ENCODE results near the gene SMARCC1. TPM values are rescaled to one million over a fixed set of nuclear protein-coding genes. Genes with fewer than 3 reads are reported as not detected.

Gene SMARCC1
- total RNA-seq, 1 experiment from 2014 or later: 53.2 TPM

DNA sequence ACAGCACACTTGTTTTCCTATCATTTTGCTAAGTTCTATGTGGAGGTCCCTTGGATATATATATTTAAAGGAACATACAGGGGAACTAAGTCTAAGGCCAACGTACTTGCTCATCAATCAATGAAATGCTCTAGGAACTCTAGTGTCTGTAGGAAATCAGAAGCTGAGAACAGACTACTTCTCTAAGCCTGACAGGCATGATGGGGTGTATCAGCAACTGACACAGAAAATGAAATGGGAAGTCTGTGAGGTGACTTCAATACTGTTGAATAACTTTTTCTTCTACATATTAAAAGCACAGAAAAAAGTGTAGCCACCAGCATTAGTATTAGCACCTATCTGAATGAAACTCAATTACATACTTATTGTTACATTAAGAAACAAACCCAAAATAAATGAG is 146.2 kb downstream of the SMARCC1 start:
- no peak for DNase-seq (ENCODE audit: low read depth)

DNA sequence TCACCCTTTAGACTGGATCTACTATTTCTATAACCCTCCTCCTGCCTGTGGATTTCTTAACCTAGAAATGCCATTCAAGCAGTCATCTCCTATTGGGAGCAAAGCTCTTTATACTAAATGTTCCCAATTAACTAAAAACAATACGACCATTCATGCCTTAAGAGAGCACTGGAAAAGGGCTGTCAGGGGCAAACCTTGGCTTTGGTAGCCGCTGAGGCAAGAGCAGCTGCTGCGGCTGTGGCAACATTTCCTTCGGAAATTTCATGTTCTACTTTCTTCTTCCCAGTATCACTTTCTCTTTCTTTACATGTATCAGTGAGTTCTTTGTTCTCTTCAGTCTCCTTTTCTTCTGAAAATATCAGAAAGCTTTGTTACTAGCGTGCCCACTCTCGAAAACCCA is 146.7 kb downstream of the SMARCC1 start:
- DNase-seq (ENCODE audit: low read depth): no peak

DNA sequence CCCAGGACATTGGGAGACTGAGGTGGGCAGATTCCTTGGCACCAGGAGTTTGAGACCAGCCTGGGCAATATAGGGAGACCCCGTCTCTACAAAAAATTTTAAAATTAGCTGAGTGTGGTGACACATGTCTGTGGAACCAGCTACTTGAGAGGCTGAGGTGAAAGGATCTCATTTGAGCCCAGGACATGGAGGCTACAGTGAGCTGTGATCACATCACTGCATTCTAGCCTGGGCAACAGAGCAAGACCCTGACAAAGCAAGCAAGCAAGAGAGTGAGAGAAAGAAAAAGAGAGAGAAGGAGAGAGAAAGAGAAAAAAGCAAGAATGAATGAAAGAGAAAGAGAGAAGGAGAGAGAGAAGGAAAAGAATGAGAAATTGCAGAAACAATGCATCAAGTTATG is 150.9 kb downstream of the SMARCC1 start:
- DNase-seq (ENCODE audit: low read depth): no peak

DNA sequence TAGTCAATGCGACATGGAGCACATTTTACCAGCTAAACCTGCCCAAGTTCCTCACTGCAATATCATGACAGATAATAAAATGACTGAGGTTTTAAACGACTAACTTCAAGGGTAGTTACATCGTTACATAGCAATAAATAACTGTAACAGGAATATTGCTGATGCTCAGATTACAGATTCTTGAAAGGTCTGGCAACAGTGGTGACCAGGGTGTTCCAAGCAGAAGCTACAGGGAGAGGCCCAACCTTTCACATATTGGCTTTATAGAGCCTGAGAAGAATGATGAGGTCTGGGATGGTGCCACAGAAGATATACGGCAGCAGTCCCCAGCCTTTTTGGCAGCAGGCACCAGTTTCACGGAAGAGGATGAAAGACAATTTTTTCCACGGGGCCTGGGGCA is 151.9 kb downstream of the SMARCC1 start:
- no peak for DNase-seq (ENCODE audit: low read depth)

DNA sequence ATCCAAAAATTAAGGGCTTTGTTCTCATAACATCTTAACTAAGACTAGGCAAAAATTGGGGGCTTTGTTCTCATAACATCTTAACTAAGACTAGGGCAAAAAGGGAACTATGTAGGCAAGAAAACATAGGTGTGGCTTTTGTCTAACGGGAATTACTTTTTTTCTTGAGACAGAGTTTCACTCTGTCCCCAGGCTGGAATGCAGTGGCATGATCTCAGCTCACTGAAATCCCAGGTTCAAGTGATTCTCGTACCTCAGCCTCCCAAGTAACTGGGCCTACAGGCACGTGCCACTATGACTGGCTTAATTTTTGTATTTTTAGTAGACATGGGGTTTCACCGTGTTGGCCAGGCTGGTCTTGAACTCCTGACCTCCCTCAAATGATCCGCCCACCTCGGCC is 153.3 kb downstream of the SMARCC1 start:
- no peak for DNase-seq (ENCODE audit: low read depth)

DNA sequence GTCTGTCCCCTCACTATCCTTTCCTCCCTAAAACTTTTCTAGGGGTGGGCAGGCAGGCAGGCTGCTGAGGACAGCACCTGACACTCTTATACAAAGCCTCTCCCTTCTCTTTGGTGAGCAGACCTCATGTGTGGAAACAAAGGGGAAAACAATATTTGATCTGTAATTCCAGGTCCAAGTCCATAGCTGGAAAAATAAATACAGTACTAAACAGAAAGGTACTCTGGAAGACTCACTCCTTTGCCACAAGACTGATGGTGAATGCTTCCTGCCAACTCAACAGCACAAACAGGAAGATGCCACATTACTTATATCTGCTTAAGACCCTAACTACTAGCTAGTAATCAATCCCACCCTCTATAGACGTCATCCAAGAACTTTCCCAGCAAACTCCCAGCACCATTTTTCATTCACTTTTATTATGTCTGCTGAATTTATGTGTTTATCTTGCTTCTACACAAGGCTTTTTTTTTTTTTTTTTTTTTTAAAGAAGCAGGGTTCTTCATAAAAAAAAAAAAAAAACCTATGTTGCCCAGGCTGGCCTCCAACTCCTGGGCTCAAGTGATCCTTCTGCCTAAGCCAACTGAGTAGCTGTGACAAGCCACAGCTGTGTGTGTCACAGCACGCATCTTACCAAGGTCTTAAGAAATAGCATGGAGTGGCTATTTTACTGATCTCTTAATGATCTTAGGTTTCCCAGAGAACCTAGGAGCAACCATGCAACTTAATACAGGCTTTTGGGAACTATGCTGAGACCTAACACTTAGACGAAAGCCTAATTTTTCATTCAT is 158.8 kb downstream of the SMARCC1 start:
- no peak for DNase-seq (ENCODE audit: low read depth)

DNA sequence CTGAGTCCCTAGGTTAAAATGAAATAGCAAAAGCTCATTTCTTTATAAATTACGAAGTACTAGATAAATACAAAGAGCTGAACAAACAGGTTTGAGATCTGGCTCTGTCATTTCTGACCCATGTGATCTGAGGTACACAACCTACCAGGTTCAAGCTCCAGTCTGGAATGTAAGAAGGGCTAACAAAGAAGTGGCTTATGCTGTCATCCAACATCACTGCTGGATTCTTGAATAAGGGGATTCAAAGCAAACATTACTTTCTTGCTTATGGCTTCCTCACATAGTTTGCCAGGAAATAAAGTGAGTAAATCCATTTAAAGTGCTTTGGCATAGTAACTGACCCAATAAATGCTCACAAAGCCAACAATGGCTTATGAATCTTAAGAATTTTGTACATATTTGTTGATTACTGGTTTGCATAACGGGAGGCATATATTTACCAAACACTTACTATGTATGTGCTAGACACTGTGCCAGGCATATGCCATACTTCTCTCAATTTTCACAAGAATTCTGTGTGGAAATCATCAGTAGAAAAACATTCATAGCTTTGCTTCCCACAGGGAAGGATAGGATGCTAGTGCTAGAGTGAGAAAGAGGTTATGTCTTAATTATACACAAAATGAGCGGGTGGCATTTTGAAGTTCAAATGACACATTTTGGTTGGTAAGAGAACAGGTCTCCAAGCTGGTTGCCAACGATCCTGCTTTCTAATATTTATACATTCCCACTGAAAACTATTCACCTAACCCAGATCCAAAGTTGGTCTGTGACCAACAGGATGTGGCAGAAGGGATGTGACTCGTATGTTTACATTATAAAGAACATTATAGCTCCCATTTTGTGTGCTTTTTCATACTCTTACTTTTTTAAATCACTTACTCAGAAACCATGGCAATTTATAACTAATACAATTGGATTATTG is 164.3 kb downstream of the SMARCC1 start:
- DNase-seq (ENCODE audit: low read depth): peak; percentile 86

DNA sequence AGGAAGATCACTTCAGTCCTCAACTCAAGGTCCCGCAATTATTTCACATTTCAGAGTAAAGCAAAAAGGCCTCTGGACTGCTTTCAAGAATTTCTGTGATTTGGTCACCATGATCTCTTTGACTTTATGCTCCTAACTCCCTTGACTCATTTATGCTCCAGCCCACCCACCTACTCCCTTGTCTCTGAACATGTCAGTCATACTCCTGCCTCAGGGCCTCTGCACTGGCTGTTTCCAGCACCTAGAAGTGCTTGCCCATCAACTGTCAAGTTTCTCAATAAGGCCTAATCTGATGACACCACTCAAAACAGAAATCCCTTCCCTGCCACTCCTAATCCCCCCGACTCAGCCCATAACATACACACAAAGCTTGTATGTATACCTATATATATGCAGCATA is 166.9 kb downstream of the SMARCC1 start:
- no peak for DNase-seq (ENCODE audit: low read depth)

DNA sequence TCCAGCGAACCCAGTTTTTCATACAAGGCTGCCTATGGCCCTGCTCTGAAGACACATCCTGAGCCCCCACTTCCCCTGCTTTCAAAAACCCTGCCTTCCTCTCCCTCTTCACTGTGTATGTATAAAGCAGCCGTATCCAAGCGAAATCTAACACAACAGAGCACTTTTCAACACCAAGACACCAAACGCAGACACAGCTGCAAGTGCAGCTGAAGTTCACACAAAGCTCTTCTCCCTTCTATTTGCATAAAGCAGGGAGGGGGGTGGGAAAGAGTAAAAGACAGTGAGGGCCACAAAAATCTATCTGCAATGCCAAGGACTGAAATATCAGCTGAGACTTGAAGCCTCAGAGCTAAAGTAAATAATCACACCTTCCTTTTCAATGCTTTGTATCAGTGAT is 168.0 kb downstream of the SMARCC1 start:
- DNase-seq (ENCODE audit: low read depth): no peak

DNA sequence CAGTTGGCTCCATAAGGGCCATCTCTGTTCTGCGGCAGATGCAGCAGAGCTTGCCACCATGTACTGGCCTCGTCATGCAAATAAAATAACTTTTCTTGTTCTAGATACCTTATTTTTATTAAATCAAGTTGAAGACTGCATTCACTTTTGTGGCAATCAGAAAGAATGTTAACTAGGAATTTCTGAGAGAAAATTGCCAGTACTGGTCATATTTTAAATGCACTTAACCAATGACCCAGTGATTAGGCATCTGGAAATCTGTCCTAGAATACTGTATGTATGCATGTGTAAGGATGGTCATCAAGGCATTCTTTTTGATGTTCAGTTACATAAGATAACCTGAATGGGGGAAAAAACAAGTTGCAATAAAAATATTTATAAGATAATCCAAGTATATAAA is 168.8 kb downstream of the SMARCC1 start:
- DNase-seq (ENCODE audit: low read depth): no peak

DNA sequence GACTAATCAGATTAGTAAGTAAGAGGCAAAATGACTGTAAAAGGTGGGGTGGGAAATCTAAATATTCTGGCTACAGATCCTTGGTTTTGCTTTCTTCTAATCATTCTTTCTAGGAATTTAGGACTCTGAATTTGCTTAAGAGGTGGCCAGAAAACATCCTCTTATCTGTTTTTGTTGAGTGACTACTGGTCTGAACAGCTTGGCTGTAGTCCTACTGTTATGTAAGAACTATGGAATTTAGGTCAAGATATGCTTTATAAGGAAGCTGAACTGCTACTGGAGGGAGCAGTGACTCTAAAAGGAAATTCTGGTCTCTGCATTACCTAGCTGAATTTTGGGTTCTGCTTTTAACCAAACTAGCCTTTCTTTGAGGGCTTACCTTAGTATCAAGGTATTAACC is 169.5 kb downstream of the SMARCC1 start:
- DNase-seq (ENCODE audit: low read depth): peak; percentile 42

DNA sequence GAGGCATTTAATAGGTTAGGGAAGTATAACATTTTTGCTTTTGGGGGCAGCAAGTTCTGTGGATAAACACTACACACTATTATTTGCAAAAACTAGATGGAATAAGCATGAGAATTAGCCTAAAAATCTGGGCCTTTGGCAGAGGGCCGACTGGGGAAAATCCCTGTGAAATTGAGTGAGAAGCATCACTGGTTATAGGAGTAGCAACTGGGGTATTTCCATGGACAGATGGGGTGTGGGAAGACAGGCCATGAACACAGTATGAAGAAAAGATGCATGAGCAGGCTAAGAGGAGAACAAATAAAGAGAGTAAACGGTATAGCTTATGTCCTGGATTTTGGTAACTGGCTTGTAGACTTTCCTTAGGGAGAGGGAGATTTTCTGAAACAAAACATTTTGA is 170.1 kb downstream of the SMARCC1 start:
- no peak for DNase-seq (ENCODE audit: low read depth)

DNA sequence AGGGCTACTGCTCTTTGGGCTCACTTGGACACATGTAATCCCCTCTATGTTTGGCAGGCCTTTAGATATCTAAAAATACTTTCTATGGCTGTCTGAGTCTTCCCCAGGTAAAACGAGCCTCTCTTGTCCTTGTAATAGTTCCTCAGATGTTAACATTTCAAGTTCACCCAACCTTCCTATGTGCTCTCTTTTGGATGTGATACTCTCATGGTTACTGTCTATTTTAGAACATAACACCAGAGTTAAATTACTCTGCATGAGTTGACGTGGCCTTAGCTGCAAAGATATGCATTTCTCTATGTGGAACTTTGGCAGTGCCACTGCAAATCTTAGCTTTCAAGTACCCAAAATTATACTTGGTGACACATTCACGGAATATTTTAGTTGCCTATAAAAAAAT is 171.1 kb downstream of the SMARCC1 start:
- DNase-seq (ENCODE audit: low read depth): no peak

DNA sequence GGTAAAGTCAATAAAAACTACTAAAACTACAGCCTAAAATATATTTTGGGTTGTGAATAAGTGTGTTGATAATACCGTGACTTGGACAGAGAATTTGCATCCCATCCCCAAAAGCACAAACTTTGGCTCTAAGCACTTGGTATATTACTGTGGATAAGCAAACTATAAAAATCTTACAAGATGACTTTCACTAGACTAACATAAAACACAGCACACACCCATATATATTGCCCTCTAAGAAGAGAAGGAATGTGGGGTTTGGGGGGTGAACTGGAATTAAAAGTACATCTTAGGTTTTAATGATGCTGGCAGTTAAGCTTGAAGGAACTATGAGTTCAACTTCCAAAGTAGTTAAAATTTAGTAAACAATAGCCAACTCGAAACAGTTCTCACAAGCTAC is 174.4 kb downstream of the SMARCC1 start:
- DNase-seq (ENCODE audit: low read depth): no peak

DNA sequence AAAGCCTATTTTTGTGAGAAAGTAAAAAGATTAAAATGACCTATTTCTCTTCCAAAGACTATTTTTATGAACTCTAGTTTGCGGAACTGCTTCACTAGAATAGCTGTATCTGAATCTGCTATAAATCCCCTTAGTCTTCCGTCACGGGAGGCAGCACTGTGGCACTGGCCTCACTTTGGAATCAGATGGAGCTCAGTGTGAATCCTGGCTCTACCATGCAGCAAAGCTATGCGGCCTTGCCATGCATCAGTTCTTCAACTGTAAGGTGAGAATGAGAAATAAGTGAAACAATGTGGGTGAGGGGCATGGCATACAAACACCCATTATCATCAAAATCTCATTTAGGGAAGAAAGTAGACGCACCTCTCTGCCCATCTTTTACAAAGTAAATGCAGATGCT is 175.5 kb downstream of the SMARCC1 start:
- no peak for DNase-seq (ENCODE audit: low read depth)

DNA sequence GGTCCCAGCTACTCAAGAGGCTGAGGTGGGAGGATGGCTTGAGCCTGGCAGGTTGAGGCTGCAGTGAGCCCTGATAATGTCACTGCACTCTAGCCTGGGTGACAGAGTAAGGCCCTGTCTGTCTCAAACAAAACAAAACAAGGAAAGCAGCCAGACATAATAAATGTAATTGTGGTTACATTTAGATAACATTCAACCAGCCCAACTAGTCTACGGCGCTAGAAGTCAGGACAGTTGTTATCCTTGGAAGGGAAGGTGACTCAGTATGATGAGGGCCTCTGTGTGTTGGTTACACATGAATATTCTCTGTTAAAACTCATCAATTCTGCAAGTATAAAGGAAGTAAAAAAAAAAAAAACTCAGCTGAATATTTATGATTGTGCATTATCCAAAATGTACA is 176.0 kb downstream of the SMARCC1 start:
- DNase-seq (ENCODE audit: low read depth): peak; percentile 53

DNA sequence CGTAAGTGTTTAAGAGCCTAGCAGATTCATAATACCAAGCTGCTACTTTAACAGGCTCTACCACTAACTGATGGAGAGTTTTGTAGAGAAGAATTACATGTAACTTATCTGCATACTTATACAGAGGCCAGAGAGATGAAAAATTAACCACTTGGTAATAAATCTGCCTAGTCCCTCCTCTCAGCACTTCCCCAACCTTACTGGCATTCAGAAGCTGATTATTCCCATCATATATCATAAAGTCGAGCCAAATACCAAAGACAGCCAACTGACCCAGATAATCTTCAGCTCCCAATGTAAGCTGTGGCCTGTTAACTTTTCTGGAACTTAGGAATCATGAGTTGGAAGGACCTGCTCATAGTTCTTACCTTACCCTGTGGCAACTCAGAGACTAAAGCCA is 177.5 kb downstream of the SMARCC1 start:
- no peak for DNase-seq (ENCODE audit: low read depth)

DNA sequence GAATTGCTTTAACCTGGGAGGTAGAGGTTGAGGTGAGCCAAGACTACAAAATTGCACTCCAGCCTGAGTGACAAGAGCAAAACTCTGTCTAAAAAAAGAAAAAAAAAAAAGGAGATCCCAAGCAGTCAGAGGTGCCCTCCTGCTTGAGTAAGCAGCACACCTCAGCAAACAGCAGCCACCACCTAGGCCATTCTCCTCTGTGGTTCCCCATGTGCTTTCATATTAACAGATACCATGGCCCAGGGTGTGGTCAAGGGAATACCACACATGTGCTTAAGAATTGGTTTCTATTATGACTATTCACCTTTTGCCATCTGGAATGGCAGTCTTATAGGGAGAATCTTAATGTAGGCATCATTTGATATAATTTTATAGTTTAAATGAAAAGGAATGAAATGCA is 178.4 kb downstream of the SMARCC1 start:
- no peak for DNase-seq (ENCODE audit: low read depth)

DNA sequence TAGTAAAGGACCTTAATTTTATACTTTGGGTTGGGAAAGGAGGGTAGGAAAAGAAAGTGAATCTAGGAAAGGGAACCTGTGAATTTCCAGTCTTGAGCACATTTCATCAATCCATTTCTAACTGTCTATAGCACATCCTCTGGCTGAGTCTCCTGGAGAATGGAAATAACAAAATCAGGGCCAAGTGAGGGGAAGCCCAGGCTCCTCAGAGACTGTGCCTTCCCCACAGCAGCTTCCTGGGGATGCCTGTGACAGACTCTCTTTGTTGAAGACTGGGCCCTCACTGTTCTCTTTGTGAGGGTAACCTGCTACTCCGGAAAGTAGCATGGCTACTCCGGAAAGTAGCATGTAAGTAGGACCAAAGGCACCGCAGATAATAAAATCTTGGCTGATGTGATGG is 180.4 kb downstream of the SMARCC1 start:
- DNase-seq (ENCODE audit: low read depth): no peak

DNA sequence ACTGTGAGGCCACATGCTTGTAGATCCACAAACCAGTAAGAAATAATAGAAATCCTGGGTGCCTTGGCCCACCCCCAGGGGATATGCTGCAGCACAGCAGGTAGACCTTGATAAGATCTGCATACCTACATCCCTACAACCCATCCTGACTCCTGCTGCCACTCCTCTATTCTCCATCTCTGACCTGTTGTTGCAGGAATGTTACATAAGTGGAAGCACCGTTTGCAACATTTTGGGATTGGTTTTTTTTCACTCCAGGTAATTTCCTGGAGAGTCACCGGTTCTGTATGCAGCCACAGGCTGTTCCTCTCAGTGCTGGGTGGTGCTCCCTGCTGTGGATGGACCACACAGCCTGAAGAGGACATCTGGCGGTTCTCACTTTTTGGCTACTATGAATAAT is 186.9 kb downstream of the SMARCC1 start:
- DNase-seq (ENCODE audit: low read depth): no peak

DNA sequence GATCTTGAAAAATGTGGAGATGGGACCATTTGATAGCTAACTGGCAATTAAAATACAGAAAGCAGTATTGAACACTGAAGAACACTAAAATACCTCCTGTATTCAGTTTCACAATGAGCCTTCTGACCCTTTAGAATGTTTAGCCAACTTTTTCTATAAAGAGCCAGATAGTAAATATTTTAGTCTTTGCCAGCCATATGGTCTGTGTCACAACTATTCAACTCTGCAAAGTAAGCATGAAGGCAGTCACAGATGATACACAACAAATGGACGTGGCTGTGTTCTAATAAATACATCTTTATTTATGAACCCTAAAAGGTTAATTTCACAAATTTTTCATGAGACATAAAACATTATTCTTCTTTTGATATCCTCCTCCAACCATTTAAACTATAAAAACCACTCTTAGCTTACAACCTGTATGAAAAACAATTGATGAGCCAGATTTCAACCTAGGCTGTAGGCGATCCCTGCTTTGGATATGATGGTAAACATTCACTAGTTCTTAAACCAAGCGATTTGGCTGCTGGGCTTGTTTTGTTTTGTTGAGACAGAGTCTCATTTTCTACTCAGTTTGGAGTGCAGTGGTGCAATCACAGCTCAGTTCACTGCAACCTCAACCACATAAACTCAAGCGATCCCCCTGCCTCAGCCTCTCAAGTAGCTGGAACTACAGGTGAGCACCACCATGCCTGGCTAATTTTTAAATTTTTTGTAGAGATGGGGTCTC is 189.5 kb downstream of the SMARCC1 start:
- DNase-seq (ENCODE audit: low read depth): no peak

DNA sequence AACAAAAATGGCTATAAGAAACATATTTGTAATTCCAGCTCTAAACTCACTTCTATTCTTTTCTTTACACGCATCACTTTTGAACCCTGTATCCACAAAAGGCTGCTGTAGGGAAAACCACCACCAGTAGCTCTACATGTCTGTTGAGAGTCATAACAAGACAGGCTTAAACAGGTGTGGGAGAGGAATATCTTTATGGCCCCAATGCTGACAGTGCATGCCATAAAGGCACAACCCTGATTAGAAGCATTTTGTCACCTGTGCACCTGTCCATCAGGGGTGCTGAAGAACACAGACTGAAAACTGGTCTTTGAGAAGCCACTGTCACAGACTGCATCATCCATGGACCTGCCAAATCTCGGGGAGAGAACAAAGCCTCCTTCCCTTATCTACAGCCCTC is 191.5 kb downstream of the SMARCC1 start:
- no peak for DNase-seq (ENCODE audit: low read depth)
